Fibroblast of skin of right biceps (primary cell): Measurements from ENCODE around the gene CEMP1.
A peak's percentile ranks its signal among the peaks of the same experiment; 100 is the strongest.

Experiments
- DNase-seq: peaks from one replicate; pipeline ENCODE4 v3.0.0-alpha.2; 2013

Gene CEMP1

DNA sequence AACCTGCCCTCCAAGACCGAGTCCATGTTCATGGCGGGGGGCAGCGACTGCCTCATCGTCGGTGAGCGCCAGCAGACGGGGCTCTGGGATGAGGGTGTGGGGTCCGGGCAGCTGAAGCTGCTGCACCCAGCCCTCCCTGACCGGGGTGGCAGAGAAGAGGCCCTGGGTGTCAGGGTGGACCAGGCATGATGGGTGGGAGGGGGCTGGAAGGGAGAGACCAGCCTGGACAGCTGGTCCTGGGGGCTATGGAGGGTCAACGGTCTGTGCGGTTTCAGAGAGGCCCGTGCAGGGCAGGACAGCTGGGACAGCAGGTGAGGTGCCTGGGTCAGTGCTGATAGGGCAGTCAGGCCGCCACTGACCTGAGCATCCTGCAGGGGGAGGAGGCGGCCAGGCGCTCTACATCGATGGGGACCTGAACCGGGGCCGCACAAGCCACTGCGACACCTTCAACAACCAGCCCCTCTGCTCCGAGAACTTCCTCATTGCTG lies 30.7 kb downstream of the CEMP1 start:
- no peak for DNase-seq

- no peak for DNase-seq
Observed at GRCh38 chr16:2499890-2500429, 31.2 kb downstream of the CEMP1 start.

DNA sequence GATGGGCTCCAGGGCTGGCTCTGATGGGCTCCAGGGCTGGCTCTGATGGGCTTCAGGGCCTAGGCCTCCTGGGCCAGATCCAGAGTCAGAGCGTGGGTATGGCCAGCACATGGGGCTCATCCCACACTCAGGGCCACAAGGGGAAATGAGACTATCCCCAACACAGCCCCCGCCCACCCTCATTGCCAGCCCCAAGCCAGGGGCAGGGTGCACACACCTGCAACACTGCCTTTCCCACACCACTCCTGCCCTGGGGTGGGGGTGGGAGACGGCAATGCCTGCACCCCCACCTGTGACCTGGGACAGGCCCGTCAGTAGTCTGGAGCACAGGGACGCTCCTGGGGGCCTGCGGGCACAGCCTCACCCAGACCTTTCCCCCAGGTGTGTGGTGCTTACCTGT lies 31.8 kb downstream of the CEMP1 start:
- DNase-seq = no peak

DNA sequence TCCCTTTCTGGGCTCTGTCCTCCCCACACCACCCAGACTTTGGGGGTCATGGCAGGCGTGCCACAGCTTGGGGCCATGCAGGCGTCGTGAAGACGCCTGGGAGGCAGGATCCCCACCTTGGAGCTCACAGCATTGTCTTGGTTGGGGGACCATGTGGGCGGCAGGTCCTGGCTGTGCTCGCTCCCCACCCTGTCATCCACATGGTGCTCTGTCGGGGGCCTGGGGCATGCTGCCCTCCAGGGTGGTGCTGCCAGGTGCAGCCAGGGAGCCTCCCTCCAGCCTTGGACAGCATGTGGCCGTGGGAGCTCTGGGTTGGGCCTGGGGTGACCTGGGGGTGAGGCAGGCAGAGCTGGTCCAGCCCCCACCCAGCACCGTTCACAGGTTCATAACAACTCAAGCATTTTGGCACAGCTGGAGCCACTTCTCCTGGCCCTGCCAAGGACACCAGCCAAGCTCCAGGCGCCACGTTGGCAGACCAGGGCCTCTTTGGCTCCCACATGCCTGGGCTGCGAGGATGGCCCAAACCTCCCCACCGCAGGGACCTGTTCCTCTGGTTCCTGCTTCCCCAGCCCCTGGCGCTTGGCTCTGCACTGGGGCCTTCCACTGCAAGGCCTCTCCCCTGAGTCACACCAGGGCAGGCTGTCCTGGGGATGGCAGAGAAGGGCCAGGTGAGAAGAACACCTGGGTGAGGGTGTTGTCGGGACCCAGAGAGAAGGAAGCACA lies 32.5 kb downstream of the CEMP1 start:
- DNase-seq = no peak

DNA sequence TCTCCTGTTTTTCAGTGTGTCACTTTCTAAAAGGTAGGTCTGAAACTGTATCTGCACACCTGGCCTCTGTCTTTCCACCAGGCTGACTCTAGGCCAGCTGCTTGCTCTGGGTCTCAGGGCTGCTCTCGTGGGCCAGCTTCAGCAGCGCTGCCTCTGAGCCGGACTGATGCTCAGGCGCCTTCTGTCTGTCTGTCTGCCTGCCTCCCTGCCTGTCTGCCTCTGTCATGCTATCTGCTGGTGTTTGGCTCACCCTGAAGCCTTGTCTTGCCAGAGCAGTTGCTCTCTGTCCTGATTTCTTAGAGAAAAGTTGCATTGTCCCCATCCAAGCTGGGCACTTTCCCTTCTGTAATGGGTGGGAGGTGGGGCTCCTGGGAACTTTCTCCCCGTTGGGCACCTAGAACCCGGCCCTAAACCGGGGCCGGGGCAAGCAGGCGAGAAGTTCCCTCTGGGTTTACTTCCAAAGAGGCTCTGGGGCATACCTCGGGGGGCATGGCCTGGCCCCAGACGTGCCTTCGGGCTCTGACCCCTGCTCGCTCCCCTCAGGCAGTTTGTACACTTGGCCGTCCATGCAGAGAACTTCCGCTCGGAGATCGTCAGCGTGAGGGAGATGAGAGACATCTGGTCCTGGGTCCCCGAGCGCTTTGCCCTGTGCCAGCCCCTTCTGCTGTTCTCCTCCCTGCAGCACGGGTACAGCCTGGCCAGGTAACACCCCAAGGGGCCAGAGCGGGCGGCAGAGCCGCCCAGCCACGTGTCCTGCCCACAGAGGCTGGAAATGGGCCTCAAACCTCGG lies 33.3 kb downstream of the CEMP1 start:
- DNase-seq = no peak

DNA sequence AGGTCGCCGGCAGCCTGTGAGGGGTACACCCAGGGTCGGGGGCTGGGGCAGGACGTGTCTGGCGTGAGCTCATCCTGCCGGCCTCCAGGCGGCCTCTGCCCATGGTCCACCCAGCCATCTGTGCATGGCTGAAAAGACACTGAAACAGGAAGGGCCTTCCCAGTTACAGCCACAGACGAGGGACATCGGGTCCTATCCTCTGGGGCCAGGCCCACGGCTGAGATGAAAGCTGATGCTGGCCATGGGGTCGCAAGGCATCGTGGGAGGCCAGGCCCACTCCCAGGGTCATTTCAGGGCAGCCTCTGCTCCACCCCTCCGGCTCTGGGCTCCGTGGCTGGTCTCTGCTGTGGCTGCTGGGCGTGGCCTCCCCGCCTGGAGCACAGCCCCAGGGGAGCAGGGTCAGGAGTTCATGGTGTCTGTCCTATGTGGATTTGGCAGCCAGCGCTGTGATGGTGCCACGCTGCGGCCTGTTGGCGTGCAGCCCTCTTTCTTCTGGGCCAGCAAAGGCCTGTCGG lies 34.0 kb downstream of the CEMP1 start:
- no peak for DNase-seq

DNA sequence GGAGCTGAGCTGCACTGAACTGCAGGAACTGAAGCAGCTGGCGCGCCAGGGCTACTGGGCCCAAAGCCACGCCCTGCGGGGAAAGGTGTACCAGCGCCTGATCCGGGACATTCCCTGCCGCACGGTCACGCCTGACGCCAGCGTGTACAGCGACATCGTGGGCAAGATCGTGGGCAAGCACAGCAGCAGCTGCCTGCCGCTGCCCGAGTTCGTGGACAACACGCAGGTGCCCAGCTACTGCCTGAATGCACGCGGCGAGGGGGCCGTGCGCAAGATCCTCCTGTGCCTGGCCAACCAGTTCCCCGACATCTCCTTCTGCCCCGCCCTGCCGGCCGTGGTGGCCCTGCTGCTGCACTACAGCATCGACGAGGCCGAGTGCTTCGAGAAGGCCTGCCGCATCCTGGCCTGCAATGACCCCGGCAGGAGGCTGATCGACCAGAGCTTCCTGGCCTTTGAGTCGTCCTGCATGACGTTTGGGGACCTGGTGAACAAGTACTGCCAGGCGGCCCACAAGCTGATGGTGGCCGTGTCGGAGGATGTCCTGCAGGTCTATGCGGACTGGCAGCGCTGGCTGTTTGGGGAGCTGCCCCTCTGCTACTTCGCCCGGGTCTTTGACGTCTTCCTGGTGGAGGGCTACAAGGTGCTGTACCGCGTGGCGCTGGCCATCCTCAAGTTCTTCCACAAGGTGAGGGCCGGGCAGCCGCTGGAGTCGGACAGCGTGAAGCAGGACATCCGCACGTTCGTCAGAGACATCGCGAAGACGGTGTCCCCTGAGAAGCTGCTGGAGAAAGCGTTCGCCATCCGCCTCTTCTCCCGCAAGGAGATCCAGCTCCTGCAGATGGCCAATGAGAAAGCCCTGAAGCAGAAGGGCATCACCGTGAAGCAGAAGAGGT lies 34.7 kb downstream of the CEMP1 start:
- DNase-seq = no peak

- no peak for DNase-seq
Observed at GRCh38 chr16:2495041-2495440, 36.2 kb downstream of the CEMP1 start.

DNA sequence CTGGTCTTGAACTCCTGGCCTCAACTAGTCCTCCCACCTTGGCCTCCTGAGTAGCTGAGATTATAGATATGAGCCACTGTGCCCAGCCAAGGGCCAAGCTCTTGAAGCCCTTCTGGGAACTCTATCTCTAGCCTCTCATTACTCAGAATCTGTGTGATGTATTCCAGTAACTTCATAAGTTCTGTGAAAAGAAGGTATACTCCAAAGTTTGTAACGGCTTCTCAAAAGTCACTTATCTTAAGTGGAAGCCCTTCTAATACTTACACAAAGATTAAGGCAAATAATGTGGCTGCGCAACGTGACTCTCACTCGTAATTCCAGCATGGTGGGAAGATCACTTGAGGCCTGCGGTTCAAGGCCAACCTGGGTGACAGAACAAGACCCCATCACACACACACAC lies 36.6 kb downstream of the CEMP1 start:
- no peak for DNase-seq

- no peak for DNase-seq
Observed at GRCh38 chr16:2493605-2494004, 37.6 kb downstream of the CEMP1 start.

DNA sequence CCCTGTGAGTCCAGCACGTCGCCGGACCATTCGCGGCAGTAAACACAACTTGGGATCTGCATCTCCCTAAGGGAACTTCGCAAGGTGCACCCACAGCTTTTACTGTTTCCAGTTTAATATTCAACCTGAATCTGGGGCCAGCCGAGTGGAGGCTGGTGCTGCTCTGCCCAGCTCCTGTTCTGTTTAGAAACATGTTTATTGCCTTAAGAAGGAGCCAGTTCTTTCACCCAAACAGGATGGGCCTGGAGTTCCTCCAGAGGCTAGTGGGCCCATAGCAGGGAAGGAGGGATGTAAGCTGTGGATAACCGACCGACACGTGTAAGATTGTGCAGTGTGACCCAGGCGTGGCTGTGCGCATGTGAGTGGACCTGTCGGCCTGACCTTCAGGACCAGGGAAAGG lies 38.9 kb downstream of the CEMP1 start:
- no peak for DNase-seq

DNA sequence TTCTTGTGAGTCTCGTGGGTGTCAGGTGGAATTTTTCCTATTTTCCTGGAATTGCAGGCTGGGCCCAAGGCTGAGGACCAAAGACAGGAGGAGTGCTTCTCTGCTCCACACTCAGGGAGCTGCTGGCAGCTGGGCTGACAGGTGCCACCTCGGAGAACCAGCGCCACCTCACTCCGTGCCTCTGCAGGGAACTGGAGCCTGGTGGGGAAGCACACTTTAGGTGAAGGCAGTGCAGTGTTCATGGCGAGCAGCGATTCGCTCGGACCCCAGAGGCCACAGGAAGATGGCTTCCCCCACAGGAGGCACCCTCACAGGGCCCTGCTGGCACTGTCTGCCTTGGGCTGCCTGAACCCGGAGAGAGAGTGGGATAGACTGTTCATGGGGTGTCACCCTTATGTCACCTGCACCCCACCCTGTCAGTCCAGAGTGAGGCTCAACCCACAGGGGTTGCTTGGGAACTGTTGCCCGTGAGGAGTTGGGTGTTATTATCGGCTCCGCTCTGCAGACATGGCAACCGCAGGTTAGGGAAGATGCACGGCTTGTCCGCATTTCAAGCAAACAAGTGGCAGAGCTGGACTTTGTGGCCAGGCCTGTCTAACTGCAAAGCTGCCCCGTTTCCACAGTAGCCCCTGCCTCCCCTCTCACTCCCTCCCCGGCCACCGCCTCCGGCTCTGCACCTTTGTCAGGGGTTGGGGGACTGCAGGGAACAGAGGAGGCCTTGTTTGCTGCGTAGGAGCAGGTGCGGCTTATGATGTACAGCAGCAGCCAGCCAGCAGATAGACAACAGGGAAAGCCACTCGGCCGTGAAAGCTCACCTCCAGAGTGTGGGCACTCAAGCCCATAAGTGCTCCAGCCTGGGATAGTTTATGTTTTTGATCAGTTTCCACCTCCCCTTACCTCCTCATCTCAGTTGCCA lies 40.8 kb downstream of the CEMP1 start:
- DNase-seq = no peak

DNA sequence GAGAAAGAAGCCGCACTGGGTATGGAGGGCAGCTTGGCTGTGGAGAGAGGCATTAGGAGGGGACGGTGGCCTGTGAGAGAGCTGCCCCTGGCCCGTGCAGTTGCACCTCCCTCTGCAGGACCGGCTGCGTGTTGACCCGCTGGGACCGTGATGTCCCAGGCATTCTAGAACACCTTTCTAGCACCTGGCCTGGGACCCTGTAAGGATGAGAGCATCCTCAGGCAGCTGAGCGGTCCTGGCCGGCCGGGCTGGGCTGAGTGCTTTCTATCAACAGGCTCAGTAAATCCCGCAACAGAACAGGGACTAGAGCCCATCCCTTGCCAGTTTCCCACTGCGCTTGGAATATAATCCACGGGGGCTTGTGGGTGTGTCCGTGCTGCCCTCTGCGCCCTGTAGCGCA lies 41.6 kb downstream of the CEMP1 start:
- no peak for DNase-seq

GRCh38 chr16:2487903-2488531 lies 43.2 kb downstream of the CEMP1 start:
- DNase-seq = no peak

GRCh38 chr16:2487517-2487842 lies 43.7 kb downstream of the CEMP1 start:
- no peak for DNase-seq

DNA sequence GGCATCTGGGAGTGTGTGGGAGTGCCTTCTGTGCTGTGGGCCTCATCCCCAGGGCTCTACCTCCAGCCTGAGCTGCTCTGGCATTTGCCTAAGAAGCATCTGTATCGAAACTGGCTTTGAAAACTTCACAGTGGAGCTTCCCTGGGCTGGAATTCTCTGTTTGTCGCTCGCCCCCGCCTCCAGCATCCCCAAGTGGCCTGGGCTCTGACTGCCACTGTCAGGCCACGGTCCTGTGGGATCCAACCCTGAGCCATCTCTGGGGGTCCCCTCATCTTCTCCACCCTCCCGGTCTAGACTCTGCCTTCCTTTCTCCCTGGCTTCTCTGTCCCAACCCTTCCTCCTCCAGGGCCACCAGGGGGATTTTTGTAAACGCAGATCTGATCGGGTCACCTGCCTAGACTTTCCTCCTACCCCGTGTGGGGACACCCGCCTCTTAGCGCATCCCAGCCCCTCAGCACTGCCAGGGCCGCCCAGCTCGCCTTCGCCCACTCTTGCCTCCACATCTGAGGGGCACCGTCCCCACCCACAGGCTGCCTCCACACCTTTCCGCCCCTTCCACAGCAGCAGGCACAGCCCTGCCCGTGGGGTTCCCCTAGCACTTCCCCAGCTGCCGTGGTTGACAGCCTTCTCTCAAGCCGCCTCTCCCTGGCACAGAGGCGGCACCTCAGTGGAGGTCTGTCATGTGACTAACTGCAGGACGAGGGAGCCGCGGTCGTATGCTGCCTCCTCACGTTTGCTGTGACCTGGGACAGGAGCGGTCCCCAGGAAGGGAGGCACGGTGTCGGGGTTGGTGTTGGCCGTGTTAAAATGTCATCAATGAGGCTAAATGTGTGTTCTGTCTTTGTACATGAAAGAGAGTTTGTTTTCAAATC lies 44.3 kb downstream of the CEMP1 start:
- DNase-seq = peak; percentile 26

DNA sequence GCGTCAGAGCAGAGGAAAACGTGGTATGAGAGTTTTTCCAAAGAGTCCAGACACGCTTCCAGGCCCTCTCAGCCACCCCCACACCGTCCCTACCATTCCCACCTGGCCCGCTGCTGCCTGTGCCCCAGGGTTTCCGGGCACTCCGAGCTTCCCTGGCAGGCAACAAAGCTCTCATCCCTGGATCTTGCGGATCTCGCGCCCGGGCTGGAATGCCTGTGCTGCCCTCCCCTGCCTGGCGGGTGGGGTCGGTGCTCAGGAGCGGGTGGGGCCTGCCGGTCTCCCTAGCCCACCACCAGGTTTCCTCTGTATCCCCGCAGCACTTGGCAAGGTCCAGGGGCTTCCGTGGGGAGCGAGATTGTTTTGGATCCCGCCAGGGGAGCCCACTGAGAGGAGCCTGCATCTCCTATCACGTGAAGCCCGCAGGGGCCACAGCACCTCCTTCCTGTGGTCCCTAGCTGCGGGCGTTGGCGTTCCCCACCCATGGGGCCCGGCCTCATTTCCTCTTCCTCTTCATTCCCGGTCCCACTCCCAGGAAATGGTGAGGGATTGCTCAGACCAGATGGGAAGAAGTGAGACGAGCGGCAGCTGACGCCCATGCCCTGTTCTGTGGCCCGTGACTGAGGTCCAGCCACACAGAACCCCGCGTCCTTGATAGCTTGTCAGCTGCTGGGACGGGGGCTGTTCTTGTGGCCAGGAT lies 45.2 kb downstream of the CEMP1 start:
- DNase-seq = no peak

DNA sequence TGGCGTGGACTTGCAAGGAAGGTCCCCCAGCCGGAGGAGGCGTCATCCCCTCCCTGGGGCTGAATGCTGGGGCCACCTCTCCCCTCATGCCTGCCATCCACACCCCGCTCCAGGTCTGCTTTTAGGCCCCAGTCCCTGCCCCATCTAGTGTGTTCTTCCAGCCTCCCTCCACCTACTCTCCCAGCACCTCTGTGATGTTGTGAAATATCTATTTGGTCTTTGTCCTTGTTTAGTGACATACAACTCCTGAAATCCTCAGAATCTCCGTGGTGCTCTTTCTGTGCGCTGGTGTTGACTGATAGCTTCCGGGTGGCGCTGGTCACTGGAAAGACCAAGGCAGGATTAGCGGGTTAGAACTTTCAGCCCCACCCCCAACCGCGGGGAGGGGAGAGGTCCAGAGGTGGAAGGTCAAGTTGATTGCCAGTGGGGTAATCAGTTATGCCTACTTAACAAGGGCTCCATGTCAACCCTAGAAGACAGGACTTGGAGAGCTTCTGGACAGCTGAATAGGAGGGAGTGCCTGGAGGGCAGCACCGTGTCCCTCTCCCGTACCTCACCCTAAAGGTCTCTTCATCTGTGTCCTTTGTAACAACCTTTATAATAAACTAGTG lies 46.2 kb downstream of the CEMP1 start:
- no peak for DNase-seq
